ENCODE data around the gene LAMC3. TPM values are rescaled to one million over a fixed set of nuclear protein-coding genes. Genes with fewer than 3 reads are reported as not detected.

The LAMC3 gene
- total RNA-seq, 1 experiment from 2014 or later, result 4.6 TPM

- Histone ChIP-seq H3K9ac (ENCODE audit: low read length) (no peak overlapping the region), H3F3A (ENCODE audit: low read length, unreplicated experiment) (no peaks in the 10 kb centered on the region), H2AFZ (ENCODE audit: low read length) (no peak overlapping the region), H3K4me2 (ENCODE audit: low read length) (no peak overlapping the region), H3K79me2 (ENCODE audit: low read length) (no peaks in the 10 kb centered on the region), H3K9me3 (ENCODE audit: low read length) (no peaks in the 10 kb centered on the region), H3K36me3 (ENCODE audit: low read depth, low read length) (no peaks in the 10 kb centered on the region), H4K20me1 (ENCODE audit: low read length) (no peaks in the 10 kb centered on the region), H3K4me3 (ENCODE audit: low read length) (no peak overlapping the region), H3K27ac (ENCODE audit: low read length) (no peak overlapping the region), H3K9me2 (replicated peaks; ENCODE audit: low read length) (no peaks in the 10 kb centered on the region), H3K27me3 (ENCODE audit: low read length) (no peaks in the 10 kb centered on the region), H3K4me1 (ENCODE audit: insufficient read depth, low read length) (no peaks in the 10 kb centered on the region)
- CTCF ChIA-PET, result no interaction called here
- no peak for ATAC-seq
- POLR2A ChIA-PET (ENCODE audit: unreplicated experiment), result no interaction called here
- BruUV-seq (replicated peaks), result no TSS peak
- TF ChIP-seq CTCF (conservative IDR thresholded peaks at IDR 0.05; ENCODE audit: low read depth, low read length) (no peak), EZH2 (IDR thresholded peaks at IDR 0.05; ENCODE audit: low read length, unreplicated experiment) (no peak), EZH2phosphoT487 (IDR thresholded peaks at IDR 0.05; ENCODE audit: borderline replicate concordance, low read length) (no peak)
- no peak for DNase-seq
- intact Hi-C loops (cut with micrococcal nuclease), result no loop called here
Observed at GRCh38 chr9:131103535-131103934, 94.6 kb downstream of the LAMC3 start.

GRCh38 chr9:131104016-131104740 is 95.2 kb downstream of the LAMC3 start:
- Histone ChIP-seq H3K27me3 (ENCODE audit: low read length) (no peaks in the 10 kb centered on the region), H4K20me1 (ENCODE audit: low read length) (no peaks in the 10 kb centered on the region), H3K27ac (ENCODE audit: low read length) (no peak overlapping the region), H3K9ac (ENCODE audit: low read length) (no peak overlapping the region), H3K9me3 (ENCODE audit: low read length) (no peaks in the 10 kb centered on the region), H3K9me2 (replicated peaks; ENCODE audit: low read length) (no peaks in the 10 kb centered on the region), H3F3A (ENCODE audit: low read length, unreplicated experiment) (no peaks in the 10 kb centered on the region), H3K4me1 (ENCODE audit: insufficient read depth, low read length) (no peaks in the 10 kb centered on the region), H3K36me3 (ENCODE audit: low read depth, low read length) (no peaks in the 10 kb centered on the region), H2AFZ (ENCODE audit: low read length) (no peak overlapping the region), H3K4me3 (ENCODE audit: low read length) (no peak overlapping the region), H3K79me2 (ENCODE audit: low read length) (no peaks in the 10 kb centered on the region), H3K4me2 (ENCODE audit: low read length) (no peak overlapping the region)
- ChIA-PET CTCF (no interaction called here), POLR2A (ENCODE audit: unreplicated experiment) (no interaction called here)
- TF ChIP-seq EZH2phosphoT487 (IDR thresholded peaks at IDR 0.05; ENCODE audit: borderline replicate concordance, low read length) (no peak), CTCF (conservative IDR thresholded peaks at IDR 0.05; ENCODE audit: low read depth, low read length) (no peak)
- DNase-seq (no peak), ATAC-seq (no peak)
- no TSS peak for BruUV-seq (replicated peaks)
- intact Hi-C loops (cut with micrococcal nuclease), result no loop called here

GRCh38 chr9:131105952-131106351 is 97.0 kb downstream of the LAMC3 start:
- TF ChIP-seq EZH2 (IDR thresholded peaks at IDR 0.05; ENCODE audit: low read length, unreplicated experiment), result no peak
- TF ChIP-seq EZH2phosphoT487 (IDR thresholded peaks at IDR 0.05; ENCODE audit: borderline replicate concordance, low read length), result no peak
- H3K4me2 ChIP-seq (ENCODE audit: low read length), result no peak overlapping the region
- no peak overlapping the region for H3K27ac ChIP-seq (ENCODE audit: low read length)
- no peaks in the 10 kb centered on the region for H3F3A ChIP-seq (ENCODE audit: low read length, unreplicated experiment)
- H3K4me3 ChIP-seq (ENCODE audit: low read length), result no peak overlapping the region
- H3K9me3 ChIP-seq (ENCODE audit: low read length), result no peaks in the 10 kb centered on the region
- ChIA-PET CTCF (no interaction called here), POLR2A (ENCODE audit: unreplicated experiment) (no interaction called here)
- no peak overlapping the region for H3K9ac ChIP-seq (ENCODE audit: low read length)
- H3K4me1 ChIP-seq (ENCODE audit: insufficient read depth, low read length), result no peaks in the 10 kb centered on the region
- no TSS peak for BruUV-seq (replicated peaks)
- intact Hi-C loops (cut with micrococcal nuclease), result no loop called here
- H3K36me3 ChIP-seq (ENCODE audit: low read depth, low read length), result no peaks in the 10 kb centered on the region
- DNase-seq, result no peak
- H3K79me2 ChIP-seq (ENCODE audit: low read length), result no peaks in the 10 kb centered on the region
- no peaks in the 10 kb centered on the region for H4K20me1 ChIP-seq (ENCODE audit: low read length)
- no peaks in the 10 kb centered on the region for H3K27me3 ChIP-seq (ENCODE audit: low read length)
- no peaks in the 10 kb centered on the region for H3K9me2 ChIP-seq (replicated peaks; ENCODE audit: low read length)
- no peak for ATAC-seq
- H2AFZ ChIP-seq (ENCODE audit: low read length), result no peak overlapping the region
